CD4-positive, alpha-beta T cell (primary cell): ENCODE data around the gene STAT3. TPM values are rescaled to one million over a fixed set of nuclear protein-coding genes. Genes with fewer than 3 reads are reported as not detected.

ENCODE experiments used
- ATAC-seq: fragments of 200-7000 bp; cut with Tn5 transposase; one replicate; pipeline ENCODE4 v1.10.0; 2022; ENCODE audit warnings: mild to moderate bottlenecking; ENCODE audit not compliant: poor library complexity
- CTCF ChIA-PET: fragments of 350-600 bp; sonication (Branson Sonifier 250); formaldehyde crosslinking; loops from one replicate; lab custom pipeline; 2021; ENCODE audit warnings: antibody characterized with exemption, inconsistent platforms; lab: Charles Lee
- POLR2A ChIA-PET: fragments of 350-600 bp; sonication (Branson Sonifier 250); formaldehyde crosslinking; loops from one replicate; lab custom pipeline; 2021; ENCODE audit warnings: antibody characterized with exemption, inconsistent platforms; lab: Charles Lee
- DNase-seq, 14 experiments: peaks; one replicate each; pipeline ENCODE4 v3.0.0-alpha.2; 2013 to 2020; ENCODE audit warnings: mixed read lengths in 2 of 14
- H3K27ac ChIP-seq, 2 donors: one replicate each; pipeline versions ENCODE4 v1.5.1 to v1.7.0; 2013; ENCODE audit warnings: low read length in 2 of 2, low read depth in 1 of 2, mild to moderate bottlenecking in 1 of 2
- H3K27me3 ChIP-seq, 2 experiments: 1 replicate in 1 of 2; 2 replicates in 1 of 2; pipeline versions ENCODE4 v1.6.1 to v1.7.0; 2013; ENCODE audit warnings: low read length in 2 of 2, control low read depth in 1 of 2, mild to moderate bottlenecking in 1 of 2, moderate library complexity in 1 of 2; ENCODE audit not compliant: insufficient read depth in 2 of 2, control insufficient read depth in 1 of 2
- H3K36me3 ChIP-seq: one replicate; pipeline ENCODE4 v1.6.1; 2013; ENCODE audit warnings: low read length, control low read depth; ENCODE audit not compliant: insufficient read depth
- H3K4me1 ChIP-seq: one replicate; pipeline ENCODE4 v1.6.1; 2013; ENCODE audit warnings: low read length, control low read depth; ENCODE audit not compliant: insufficient read depth
- H3K4me3 ChIP-seq: one replicate; pipeline ENCODE4 v1.5.1; 2013; ENCODE audit warnings: mild to moderate bottlenecking, low read length, moderate library complexity
- H3K9me3 ChIP-seq, 2 experiments: 1 replicate in 1 of 2; 2 replicates in 1 of 2; pipeline versions ENCODE4 v1.6.1 to v1.7.0; 2013; ENCODE audit warnings: low read length in 2 of 2, mild to moderate bottlenecking in 2 of 2, control low read depth in 1 of 2, moderate library complexity in 1 of 2; ENCODE audit not compliant: control insufficient read depth in 1 of 2, insufficient read depth in 1 of 2
- H3K27ac Mint-ChIP-seq: one replicate; pipeline ENCODE4 v1.8.0; 2020; ENCODE audit warnings: mixed read lengths
- H3K27me3 Mint-ChIP-seq: one replicate; pipeline ENCODE4 v1.8.0; 2021; ENCODE audit warnings: mixed read lengths
- H3K36me3 Mint-ChIP-seq: one replicate; pipeline ENCODE4 v1.8.0; 2021; ENCODE audit warnings: low read depth, mixed read lengths
- H3K4me1 Mint-ChIP-seq: one replicate; pipeline ENCODE4 v1.8.0; 2021; ENCODE audit warnings: low read depth, mixed read lengths
- H3K4me3 Mint-ChIP-seq: one replicate; pipeline ENCODE4 v1.8.0; 2020; ENCODE audit warnings: mild to moderate bottlenecking, mixed read lengths
- H3K9me3 Mint-ChIP-seq: one replicate; pipeline ENCODE4 v1.8.0; 2020; ENCODE audit warnings: mixed read lengths
- CTCF ChIP-seq: fragments of 200-600 bp; IDR thresholded peaks from one replicate; pipeline ENCODE4 v1.8.0; 2022; ENCODE audit warnings: antibody characterized with exemption, mild to moderate bottlenecking
- intact Hi-C, 2 experiments: fragments of 100-400 bp; cut with DNase I in 1 of 2; cut with micrococcal nuclease in 1 of 2; formaldehyde crosslinking; loops; one replicate each; pipeline versions ENCODE4 v1.15.1 to v1.9.0; 2023 to 2025; cut with DNase I, micrococcal nuclease
- total RNA-seq, 174 experiments: library from RNA in 2 of 174; stranded (reverse) in 2 of 174; gene quantifications; one replicate each; pipeline ENCODE4 v1.2.3 and lab custom pipeline; 2021 to 2026

The STAT3 gene
- total RNA-seq, 2 experiments from 2014 or later: 315 to 319 TPM

- Mint-ChIP-seq H3K4me1 (peaks cover 76% of the 10 kb centered on the region), H3K27me3 (no peaks in the 10 kb centered on the region), H3K4me3 (peak overlapping the region; percentile 92), H3K9me3 (no peaks in the 10 kb centered on the region), H3K36me3 (peaks cover 32% of the 10 kb centered on the region), H3K27ac (peak overlapping the region; percentile 91)
- H3K27ac ChIP-seq: peak overlapping the region; percentile 60 to 76
- no peaks in the 10 kb centered on the region for H3K36me3 ChIP-seq
- CTCF ChIA-PET: interaction anchor here (0.8 to 3.6 kb wide), 4 partner anchors 16 to 51 kb away, joined by 4 to 35 read pairs (median 6); no protein-coding TSS in a partner anchor
- DNase-seq: peak in 1 of 14 experiments; percentile 43
- peak; percentile 14 for ATAC-seq
- intact Hi-C loops: loop anchor here in 1 of 2 experiments (1.0 kb wide), 1 partner anchor 25 kb away; no protein-coding TSS in a partner anchor
- no peaks in the 10 kb centered on the region for H3K27me3 ChIP-seq
- peaks cover 35% of the 10 kb centered on the region for H3K4me1 ChIP-seq
- H3K4me3 ChIP-seq: peak overlapping the region; percentile 91
- TF ChIP-seq CTCF: no peak
- H3K9me3 ChIP-seq: no peaks in the 10 kb centered on the region
- POLR2A ChIA-PET: interaction anchor here (1.0 to 13.5 kb wide), 7 partner anchors 14 to 115 kb away, joined by 3 to 301 read pairs (median 21); partner anchors contain the start of genes STAT3 and STAT5A
Measured at GRCh38 chr17:42273474-42274252, 114.6 kb downstream of the STAT3 start.

- H3K27me3 ChIP-seq: no peaks in the 10 kb centered on the region
- Mint-ChIP-seq H3K9me3 (no peaks in the 10 kb centered on the region), H3K27me3 (no peaks in the 10 kb centered on the region), H3K36me3 (peaks cover 26% of the 10 kb centered on the region), H3K4me3 (peak overlapping the region; percentile 88), H3K4me1 (peaks cover 78% of the 10 kb centered on the region), H3K27ac (peak overlapping the region; percentile 91)
- POLR2A ChIA-PET: interaction anchor here (0.7 to 13.5 kb wide), 5 partner anchors 15 to 78 kb away, joined by 3 to 301 read pairs (median 7); partner anchors contain the start of gene STAT5A
- no peak for TF ChIP-seq CTCF
- ATAC-seq: peak; percentile 24
- H3K4me3 ChIP-seq: peak overlapping the region; percentile 91
- H3K36me3 ChIP-seq: no peaks in the 10 kb centered on the region
- CTCF ChIA-PET: interaction anchor here (0.9 to 6.1 kb wide), 4 partner anchors 12 to 50 kb away, joined by 3 to 51 read pairs (median 32); no protein-coding TSS in a partner anchor
- peak in 3 of 14 experiments; percentile 60 to 77 (median 64) for DNase-seq
- H3K27ac ChIP-seq: peak overlapping the region; percentile 60 to 76
- H3K4me1 ChIP-seq: peaks cover 41% of the 10 kb centered on the region
- H3K9me3 ChIP-seq: no peaks in the 10 kb centered on the region
- intact Hi-C loops: loop anchor here in 1 of 2 experiments (1.0 kb wide), 1 partner anchor 50 kb away; no protein-coding TSS in a partner anchor
Measured at GRCh38 chr17:42272162-42272907, 115.9 kb downstream of the STAT3 start.

GRCh38 chr17:42271779-42272035, 116.5 kb downstream of the STAT3 start:
- Mint-ChIP-seq H3K9me3 (no peaks in the 10 kb centered on the region), H3K27ac (peak overlapping the region; percentile 91), H3K4me1 (peaks cover 80% of the 10 kb centered on the region), H3K4me3 (peak overlapping the region; percentile 88), H3K27me3 (no peaks in the 10 kb centered on the region), H3K36me3 (peaks cover 26% of the 10 kb centered on the region)
- DNase-seq: no peak
- CTCF ChIA-PET: interaction anchor here (0.9 to 6.1 kb wide), 3 partner anchors 11 to 50 kb away, joined by 3 to 51 read pairs (median 28); no protein-coding TSS in a partner anchor
- H3K4me1 ChIP-seq: peaks cover 41% of the 10 kb centered on the region
- no peaks in the 10 kb centered on the region for H3K36me3 ChIP-seq
- no peaks in the 10 kb centered on the region for H3K9me3 ChIP-seq
- H3K27ac ChIP-seq: peak overlapping the region; percentile 60 to 76
- no peak for TF ChIP-seq CTCF
- POLR2A ChIA-PET: interaction anchor here (8.9 to 13.5 kb wide), 2 partner anchors 16 to 22 kb away, joined by 136 to 301 read pairs; partner anchors contain the start of gene STAT5A
- H3K4me3 ChIP-seq: peak overlapping the region; percentile 91
- no peak for ATAC-seq
- intact Hi-C loops: loop anchor here in 1 of 2 experiments (1.0 kb wide), 1 partner anchor 49 kb away; no protein-coding TSS in a partner anchor
- no peaks in the 10 kb centered on the region for H3K27me3 ChIP-seq
